ENCODE data around the gene CARD19.

DNA sequence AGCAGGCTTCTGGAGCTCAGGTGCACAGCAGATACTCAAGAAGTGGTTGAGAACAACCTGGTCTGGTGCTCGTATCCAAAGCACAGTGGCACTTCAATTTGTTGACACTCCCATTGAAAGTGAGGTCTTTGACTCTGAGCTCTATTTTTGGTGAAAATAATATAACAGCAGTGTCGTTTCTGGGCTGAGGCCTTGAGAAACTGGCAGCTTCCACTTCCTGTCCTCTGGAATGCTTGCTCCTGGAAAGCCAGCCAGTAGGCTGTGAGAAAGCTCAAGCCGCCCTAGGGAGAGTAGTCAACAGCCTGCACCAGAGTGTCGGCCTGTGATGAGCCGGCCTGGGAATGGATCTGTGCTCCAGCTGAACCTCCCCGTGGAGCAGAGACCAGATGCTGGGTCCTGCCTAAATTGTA is 44.3 kb upstream of the CARD19 start:
- TF ChIP-seq CTCF (optimal IDR thresholded peaks at IDR 0.05 in 1 of 3, IDR thresholded peaks at IDR 0.05 in 1 of 3, conservative IDR thresholded peaks at IDR 0.05 in 1 of 3; ENCODE audit: extremely low read depth in 1 of 3, insufficient read depth in 2 of 3, low read length in 3 of 3): no peak
- no peak for TF ChIP-seq EZH2 (IDR thresholded peaks at IDR 0.05; ENCODE audit: low read length)
